ENCODE measurements around the gene TPD52L1. TPM values are rescaled to one million over a fixed set of nuclear protein-coding genes. Genes with fewer than 3 reads are reported as not detected.

The TPD52L1 gene
- total RNA-seq, 2 experiments from 2014 or later, result 0.52 to 1.1 TPM

- intact Hi-C loops (cut with micrococcal nuclease), result no loop called here
- Mint-ChIP-seq H3K27ac (no peak overlapping the region), H3K4me3 (no peak overlapping the region), H3K27me3 (peaks cover 2% of the 10 kb centered on the region), H3K9me3 (no peaks in the 10 kb centered on the region), H3K36me3 (ENCODE audit: low read depth) (no peaks in the 10 kb centered on the region), H3K4me1 (ENCODE audit: low read depth) (no peaks in the 10 kb centered on the region)
- DNase-seq (no peak), ATAC-seq (no peak)
- POLR2A ChIA-PET, result no interaction called here
- CTCF ChIA-PET, result no interaction called here
- no peak for TF ChIP-seq CTCF (IDR thresholded peaks at IDR 0.05)
Measured at GRCh38 chr6:125136378-125136777, 17.2 kb upstream of the TPD52L1 start.

GRCh38 chr6:125138083-125138482 lies 15.5 kb upstream of the TPD52L1 start:
- intact Hi-C loops (cut with micrococcal nuclease), result no loop called here
- ChIA-PET POLR2A (no interaction called here), CTCF (no interaction called here)
- DNase-seq, result no peak
- Mint-ChIP-seq H3K27me3 (peaks cover 3% of the 10 kb centered on the region), H3K36me3 (ENCODE audit: low read depth) (no peaks in the 10 kb centered on the region), H3K27ac (no peak overlapping the region), H3K4me3 (no peak overlapping the region), H3K9me3 (no peaks in the 10 kb centered on the region), H3K4me1 (ENCODE audit: low read depth) (no peaks in the 10 kb centered on the region)
- no peak for ATAC-seq
- no peak for TF ChIP-seq CTCF (IDR thresholded peaks at IDR 0.05)

- ATAC-seq (no peak), DNase-seq (no peak)
- Mint-ChIP-seq H3K27me3 (peaks cover 7% of the 10 kb centered on the region), H3K9me3 (no peaks in the 10 kb centered on the region), H3K4me3 (no peak overlapping the region), H3K4me1 (ENCODE audit: low read depth) (no peaks in the 10 kb centered on the region), H3K27ac (no peak overlapping the region), H3K36me3 (ENCODE audit: low read depth) (no peaks in the 10 kb centered on the region)
- CTCF ChIA-PET, result interaction anchor here (1.6 kb wide), 1 partner anchor 13 kb away, joined by 4 read pairs; the partner anchor contains the start of gene TPD52L1
- POLR2A ChIA-PET, result no interaction called here
- intact Hi-C loops (cut with micrococcal nuclease), result no loop called here
- TF ChIP-seq CTCF (IDR thresholded peaks at IDR 0.05), result no peak
Measured at GRCh38 chr6:125140808-125141207, 12.8 kb upstream of the TPD52L1 start.

- DNase-seq (no peak), ATAC-seq (no peak)
- no peaks in the 10 kb centered on the region for H3K36me3 Mint-ChIP-seq (ENCODE audit: low read depth)
- H3K4me3 Mint-ChIP-seq, result no peak overlapping the region
- H3K9me3 Mint-ChIP-seq, result no peaks in the 10 kb centered on the region
- no peak for TF ChIP-seq CTCF (IDR thresholded peaks at IDR 0.05)
- no peak overlapping the region for H3K27ac Mint-ChIP-seq
- intact Hi-C loops (cut with micrococcal nuclease), result no loop called here
- H3K4me1 Mint-ChIP-seq (ENCODE audit: low read depth), result no peaks in the 10 kb centered on the region
- ChIA-PET POLR2A (no interaction called here), CTCF (no interaction called here)
- peaks cover 7% of the 10 kb centered on the region for H3K27me3 Mint-ChIP-seq
Measured at GRCh38 chr6:125142618-125143017, 11.0 kb upstream of the TPD52L1 start.

- H3K4me1 Mint-ChIP-seq (ENCODE audit: low read depth), result no peaks in the 10 kb centered on the region
- POLR2A ChIA-PET, result no interaction called here
- no peak overlapping the region for H3K4me3 Mint-ChIP-seq
- CTCF ChIA-PET, result interaction anchor here (1.0 kb wide), 1 partner anchor 9 kb away, joined by 5 read pairs; the partner anchor contains the start of gene TPD52L1
- ATAC-seq, result no peak
- no peak for DNase-seq
- H3K27ac Mint-ChIP-seq, result no peak overlapping the region
- H3K27me3 Mint-ChIP-seq, result peaks cover 7% of the 10 kb centered on the region
- no peaks in the 10 kb centered on the region for H3K36me3 Mint-ChIP-seq (ENCODE audit: low read depth)
- intact Hi-C loops (cut with micrococcal nuclease), result no loop called here
- H3K9me3 Mint-ChIP-seq, result no peaks in the 10 kb centered on the region
- TF ChIP-seq CTCF (IDR thresholded peaks at IDR 0.05), result no peak
Measured at GRCh38 chr6:125144822-125145221, 8.8 kb upstream of the TPD52L1 start.

All from activated CD8-positive, alpha-beta T cell treated with anti-CD3 and anti-CD28 coated beads for 36 hours (primary cell).